CD4-positive, alpha-beta T cell treated with Interleukin-17A for 4 hours (primary cell): ENCODE measurements around the gene CCDC91.

ENCODE experiments used
- DNase-seq: peaks from one replicate; pipeline ENCODE4 v3.0.0-alpha.2; 2020; ENCODE audit warnings: mixed read lengths

Gene CCDC91

GRCh38 chr12:28550757-28551704, 360.8 kb downstream of the CCDC91 start:
- no peak for DNase-seq

GRCh38 chr12:28552251-28552970, 362.2 kb downstream of the CCDC91 start:
- DNase-seq: no peak

GRCh38 chr12:28555748-28556147, 365.5 kb downstream of the CCDC91 start:
- DNase-seq: no peak

- DNase-seq: no peak
Observed at GRCh38 chr12:28558250-28558649, 368.0 kb downstream of the CCDC91 start.

- DNase-seq: no peak
Observed at GRCh38 chr12:28563286-28563685, 373.0 kb downstream of the CCDC91 start.

GRCh38 chr12:28563936-28564335, 373.7 kb downstream of the CCDC91 start:
- no peak for DNase-seq

GRCh38 chr12:28568118-28568517, 377.9 kb downstream of the CCDC91 start:
- DNase-seq: no peak

GRCh38 chr12:28568704-28569103, 378.4 kb downstream of the CCDC91 start:
- no peak for DNase-seq

- DNase-seq: no peak
Observed at GRCh38 chr12:28569698-28570411, 379.6 kb downstream of the CCDC91 start.

GRCh38 chr12:28570811-28571210, 380.6 kb downstream of the CCDC91 start:
- no peak for DNase-seq

GRCh38 chr12:28574746-28575592, 384.7 kb downstream of the CCDC91 start:
- no peak for DNase-seq

- no peak for DNase-seq
Observed at GRCh38 chr12:28575593-28576205, 385.4 kb downstream of the CCDC91 start.

- DNase-seq: no peak
Observed at GRCh38 chr12:28578361-28578760, 388.1 kb downstream of the CCDC91 start.

- no peak for DNase-seq
Observed at GRCh38 chr12:28578833-28579252, 388.6 kb downstream of the CCDC91 start.

GRCh38 chr12:28582672-28583376, 392.6 kb downstream of the CCDC91 start:
- no peak for DNase-seq

- DNase-seq: no peak
Observed at GRCh38 chr12:28583701-28584261, 393.5 kb downstream of the CCDC91 start.

GRCh38 chr12:28585146-28585545, 394.9 kb downstream of the CCDC91 start:
- DNase-seq: no peak

- no peak for DNase-seq
Observed at GRCh38 chr12:28586481-28586880, 396.2 kb downstream of the CCDC91 start.

GRCh38 chr12:28591831-28592230, 401.6 kb downstream of the CCDC91 start:
- DNase-seq: no peak
